Measurements from ENCODE around the gene UNK. TPM values are rescaled to one million over a fixed set of nuclear protein-coding genes. Genes with fewer than 3 reads are reported as not detected.
"Not testable (repeated sequence)": the region's sequence is repeated elsewhere in the genome, so short reads cannot be mapped to it uniquely, and the experiment has no call there.

UNK gene
- polyA plus RNA-seq, 1 donor, result 35.7 TPM

DNA sequence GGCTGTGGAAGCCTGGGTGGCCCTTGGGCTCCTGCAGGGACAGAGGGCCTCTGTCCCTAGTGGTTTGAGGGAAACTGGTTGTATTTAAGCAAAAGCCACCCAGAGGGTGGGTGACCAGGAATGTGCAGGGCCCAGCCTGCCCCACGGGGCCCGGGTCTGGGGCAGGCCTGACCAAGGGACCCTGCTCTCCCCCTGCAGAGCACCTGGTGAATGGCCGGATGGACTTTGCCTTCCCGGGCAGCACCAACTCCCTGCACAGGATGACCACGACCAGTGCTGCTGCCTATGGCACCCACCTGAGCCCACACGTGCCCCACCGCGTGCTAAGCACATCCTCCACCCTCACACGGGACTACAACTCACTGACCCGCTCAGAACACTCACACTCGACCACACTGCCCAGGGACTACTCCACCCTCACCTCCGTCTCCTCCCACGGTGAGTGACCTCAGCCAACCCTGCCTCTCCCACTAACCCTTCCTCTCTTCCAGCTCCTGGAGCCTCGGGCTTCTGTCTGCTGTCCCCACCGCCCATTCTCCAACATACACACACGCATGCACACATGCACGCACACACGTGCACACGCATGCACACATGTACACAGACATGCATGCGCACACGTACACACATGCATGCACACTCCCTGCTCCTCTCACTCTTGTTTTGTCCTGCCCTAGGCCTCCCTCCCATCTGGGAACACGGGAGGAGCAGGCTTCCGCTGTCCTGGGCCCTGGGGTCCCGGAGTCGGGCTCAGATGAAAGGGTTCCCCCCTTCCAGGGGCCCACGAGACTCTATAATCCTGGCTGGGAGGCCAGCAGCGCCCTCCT, 30.0 kb upstream of the UNK start:
- Histone ChIP-seq H3K4me1 (ENCODE audit: control insufficient read depth, insufficient read depth, low read length) (peaks cover 24% of the 10 kb centered on the region), H3K4me3 (ENCODE audit: low read length) (no peak overlapping the region), H3K9me3 (ENCODE audit: control insufficient read depth, low read depth, low read length) (no peaks in the 10 kb centered on the region), H3K27ac (ENCODE audit: low read length) (no peak overlapping the region), H3K36me3 (ENCODE audit: control insufficient read depth, insufficient read depth, low read length) (peaks cover 53% of the 10 kb centered on the region), H3K27me3 (ENCODE audit: control insufficient read depth, insufficient read depth, low read length) (no peaks in the 10 kb centered on the region)
- DNase-seq, result peak in 1 of 2 donors; percentile 46
- 62% methylated on average over 6 of the region's 27 CpGs for WGBS (ENCODE audit: insufficient coverage, low lambda C conversion rate)

DNA sequence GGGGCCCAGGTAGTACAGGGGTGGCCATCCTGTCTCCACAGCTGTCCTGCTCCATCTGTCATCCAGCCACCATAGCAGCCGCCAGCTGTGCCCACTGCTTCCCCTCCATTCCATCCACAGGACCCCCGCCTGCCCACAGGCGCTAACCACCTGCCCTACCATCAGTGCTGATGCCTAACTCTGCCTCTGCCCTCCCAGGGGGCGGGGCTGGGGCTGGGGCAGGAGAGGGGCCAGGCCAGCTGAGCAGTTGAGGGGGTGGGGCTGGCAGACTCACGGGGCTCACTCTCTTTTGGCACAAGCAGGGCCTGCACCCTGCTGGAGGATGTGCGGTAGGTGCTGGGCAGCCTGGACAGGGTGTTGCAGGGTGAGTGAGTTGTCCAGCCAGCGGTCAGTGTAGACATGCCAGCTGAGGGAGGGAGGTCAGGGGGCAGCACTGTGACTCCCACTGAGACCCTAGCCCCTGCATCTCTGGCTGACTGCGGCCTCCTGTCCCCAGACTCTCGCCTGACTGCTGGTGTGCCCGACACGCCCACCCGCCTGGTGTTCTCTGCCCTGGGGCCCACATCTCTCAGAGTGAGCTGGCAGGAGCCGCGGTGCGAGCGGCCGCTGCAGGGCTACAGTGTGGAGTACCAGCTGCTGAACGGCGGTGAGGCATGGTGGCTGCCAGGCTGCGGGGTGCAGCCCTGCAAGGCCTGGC, 29.3 kb upstream of the UNK start:
- Histone ChIP-seq H3K4me3 (ENCODE audit: low read length) (no peak overlapping the region), H3K36me3 (ENCODE audit: control insufficient read depth, insufficient read depth, low read length) (peaks cover 48% of the 10 kb centered on the region), H3K4me1 (ENCODE audit: control insufficient read depth, insufficient read depth, low read length) (peaks cover 24% of the 10 kb centered on the region), H3K27me3 (ENCODE audit: control insufficient read depth, insufficient read depth, low read length) (no peaks in the 10 kb centered on the region), H3K27ac (ENCODE audit: low read length) (no peak overlapping the region), H3K9me3 (ENCODE audit: control insufficient read depth, low read depth, low read length) (no peaks in the 10 kb centered on the region)
- peak in 1 of 2 donors; percentile 64 for DNase-seq
- WGBS (ENCODE audit: insufficient coverage, low lambda C conversion rate), result no CpG with 5 or more reads among the region's 20 CpGs

DNA sequence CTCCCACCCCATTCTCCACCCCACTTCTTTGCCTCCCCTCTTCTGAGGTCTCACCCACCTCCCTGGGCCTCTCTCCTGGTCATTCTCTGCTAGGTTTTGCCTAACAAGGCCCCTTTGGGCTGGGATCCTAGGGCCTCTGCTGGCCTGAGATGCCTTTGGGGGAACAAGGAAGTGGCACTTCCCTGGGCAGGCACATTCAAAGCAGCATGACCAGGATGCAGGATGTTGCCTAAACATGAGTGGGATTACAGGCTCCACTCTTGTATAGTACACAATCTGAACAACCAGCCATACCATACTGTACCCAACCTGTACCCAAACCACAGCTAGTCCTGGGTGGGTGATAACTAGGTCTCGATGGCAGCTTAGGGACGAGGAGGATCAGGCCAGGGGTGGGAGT, 28.6 kb upstream of the UNK start:
- H3K27ac ChIP-seq (ENCODE audit: low read length), result no peak overlapping the region
- DNase-seq, result no peak
- WGBS (ENCODE audit: insufficient coverage, low lambda C conversion rate), result no CpG with 5 or more reads among the region's 2 CpGs

DNA sequence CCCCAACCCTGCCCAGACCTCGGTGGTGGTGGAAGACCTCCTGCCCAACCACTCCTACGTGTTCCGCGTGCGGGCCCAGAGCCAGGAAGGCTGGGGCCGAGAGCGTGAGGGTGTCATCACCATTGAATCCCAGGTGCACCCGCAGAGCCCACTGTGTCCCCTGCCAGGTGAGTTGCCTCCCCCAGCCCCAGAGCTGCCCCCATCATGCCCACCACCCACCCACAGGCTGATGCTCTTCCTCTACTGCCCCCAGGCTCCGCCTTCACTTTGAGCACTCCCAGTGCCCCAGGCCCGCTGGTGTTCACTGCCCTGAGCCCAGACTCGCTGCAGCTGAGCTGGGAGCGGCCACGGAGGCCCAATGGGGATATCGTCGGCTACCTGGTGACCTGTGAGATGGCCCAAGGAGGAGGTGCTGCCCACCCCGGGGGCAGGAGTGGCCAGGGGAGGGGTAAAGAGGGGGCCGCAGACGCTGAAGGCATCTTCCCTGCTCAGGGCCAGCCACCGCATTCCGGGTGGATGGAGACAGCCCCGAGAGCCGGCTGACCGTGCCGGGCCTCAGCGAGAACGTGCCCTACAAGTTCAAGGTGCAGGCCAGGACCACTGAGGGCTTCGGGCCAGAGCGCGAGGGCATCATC, 28.0 kb upstream of the UNK start:
- Histone ChIP-seq H3K27ac (ENCODE audit: low read length) (no peak overlapping the region), H3K36me3 (ENCODE audit: control insufficient read depth, insufficient read depth, low read length) (peaks cover 40% of the 10 kb centered on the region), H3K9me3 (ENCODE audit: control insufficient read depth, low read depth, low read length) (no peaks in the 10 kb centered on the region), H3K4me3 (ENCODE audit: low read length) (no peak overlapping the region), H3K4me1 (ENCODE audit: control insufficient read depth, insufficient read depth, low read length) (peaks cover 24% of the 10 kb centered on the region), H3K27me3 (ENCODE audit: control insufficient read depth, insufficient read depth, low read length) (no peaks in the 10 kb centered on the region)
- no CpG with 5 or more reads among the region's 29 CpGs for WGBS (ENCODE audit: insufficient coverage, low lambda C conversion rate)
- DNase-seq, result no peak

More for the DNA sequence above, 28.6 kb upstream of the UNK start:
- Histone ChIP-seq H3K9me3 (ENCODE audit: control insufficient read depth, low read depth, low read length) (no peaks in the 10 kb centered on the region), H3K36me3 (ENCODE audit: control insufficient read depth, insufficient read depth, low read length) (peaks cover 42% of the 10 kb centered on the region), H3K4me1 (ENCODE audit: control insufficient read depth, insufficient read depth, low read length) (peaks cover 24% of the 10 kb centered on the region), H3K27me3 (ENCODE audit: control insufficient read depth, insufficient read depth, low read length) (no peaks in the 10 kb centered on the region), H3K4me3 (ENCODE audit: low read length) (no peak overlapping the region)

DNA sequence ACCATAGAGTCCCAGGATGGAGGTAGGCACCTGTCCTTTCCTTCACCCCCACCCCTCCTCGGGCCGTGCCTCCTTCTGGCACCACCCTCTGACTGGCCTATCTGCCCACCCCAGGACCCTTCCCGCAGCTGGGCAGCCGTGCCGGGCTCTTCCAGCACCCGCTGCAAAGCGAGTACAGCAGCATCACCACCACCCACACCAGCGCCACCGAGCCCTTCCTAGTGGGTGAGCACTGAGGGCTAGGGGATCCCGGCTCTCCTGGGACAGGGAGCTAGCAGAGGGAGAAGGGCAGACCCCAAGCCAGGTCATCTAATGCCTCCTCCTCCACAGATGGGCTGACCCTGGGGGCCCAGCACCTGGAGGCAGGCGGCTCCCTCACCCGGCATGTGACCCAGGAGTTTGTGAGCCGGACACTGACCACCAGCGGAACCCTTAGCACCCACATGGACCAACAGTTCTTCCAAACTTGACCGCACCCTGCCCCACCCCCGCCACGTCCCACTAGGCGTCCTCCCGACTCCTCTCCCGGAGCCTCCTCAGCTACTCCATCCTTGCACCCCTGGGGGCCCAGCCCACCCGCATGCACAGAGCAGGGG, 27.4 kb upstream of the UNK start:
- no peaks in the 10 kb centered on the region for H3K9me3 ChIP-seq (ENCODE audit: control insufficient read depth, low read depth, low read length)
- H3K27ac ChIP-seq (ENCODE audit: low read length), result no peak overlapping the region
- H3K36me3 ChIP-seq (ENCODE audit: control insufficient read depth, insufficient read depth, low read length), result peaks cover 39% of the 10 kb centered on the region
- WGBS (ENCODE audit: insufficient coverage, low lambda C conversion rate), result no CpG with 5 or more reads among the region's 21 CpGs
- no peaks in the 10 kb centered on the region for H3K27me3 ChIP-seq (ENCODE audit: control insufficient read depth, insufficient read depth, low read length)
- H3K4me3 ChIP-seq (ENCODE audit: low read length), result no peak overlapping the region
- DNase-seq, result no peak
- H3K4me1 ChIP-seq (ENCODE audit: control insufficient read depth, insufficient read depth, low read length), result peaks cover 24% of the 10 kb centered on the region

DNA sequence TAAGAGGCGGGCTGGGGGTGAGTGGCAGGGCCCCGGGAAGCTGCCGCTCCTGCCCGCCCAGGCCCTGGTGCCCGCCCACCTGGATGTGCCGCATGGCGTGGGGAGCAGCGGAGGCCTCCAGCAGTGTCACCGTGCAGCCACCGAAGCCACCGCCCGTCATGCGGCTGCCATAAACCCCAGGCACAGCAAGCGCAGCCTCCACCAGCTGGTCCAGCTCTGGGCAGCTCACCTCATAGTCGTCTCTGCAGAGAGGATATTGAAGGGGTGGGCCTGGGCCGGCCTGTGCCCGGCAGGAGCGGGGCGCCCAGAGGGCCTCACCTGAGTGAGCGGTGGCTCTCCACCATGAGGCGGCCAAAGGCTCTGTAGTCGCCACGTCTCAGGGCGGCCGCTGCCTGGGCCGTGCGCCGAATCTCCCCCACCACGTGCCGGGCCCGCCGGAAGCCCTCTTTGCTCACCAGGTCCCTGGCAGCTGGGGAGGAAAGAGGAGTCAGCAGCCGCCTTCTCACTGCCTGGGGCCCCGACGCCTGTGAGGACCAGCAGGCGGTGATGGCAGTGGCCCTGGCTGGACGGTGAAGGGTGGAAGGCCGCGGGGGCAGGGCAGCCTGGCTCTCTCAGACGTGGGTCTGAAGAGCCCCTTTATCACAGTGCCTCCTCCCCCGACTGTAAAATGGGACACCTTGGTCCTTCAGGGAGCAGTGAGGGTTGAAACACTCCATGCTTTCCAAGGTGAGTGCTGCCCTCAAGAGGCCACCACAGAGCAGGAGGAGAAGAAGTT, 26.3 kb upstream of the UNK start:
- Histone ChIP-seq H3K4me1 (ENCODE audit: control insufficient read depth, insufficient read depth, low read length) (peaks cover 24% of the 10 kb centered on the region), H3K36me3 (ENCODE audit: control insufficient read depth, insufficient read depth, low read length) (peaks cover 36% of the 10 kb centered on the region), H3K27me3 (ENCODE audit: control insufficient read depth, insufficient read depth, low read length) (no peaks in the 10 kb centered on the region), H3K27ac (ENCODE audit: low read length) (no peak overlapping the region), H3K9me3 (ENCODE audit: control insufficient read depth, low read depth, low read length) (no peaks in the 10 kb centered on the region), H3K4me3 (ENCODE audit: low read length) (no peak overlapping the region)
- WGBS (ENCODE audit: insufficient coverage, low lambda C conversion rate), result no CpG with 5 or more reads among the region's 41 CpGs
- DNase-seq, result no peak

DNA sequence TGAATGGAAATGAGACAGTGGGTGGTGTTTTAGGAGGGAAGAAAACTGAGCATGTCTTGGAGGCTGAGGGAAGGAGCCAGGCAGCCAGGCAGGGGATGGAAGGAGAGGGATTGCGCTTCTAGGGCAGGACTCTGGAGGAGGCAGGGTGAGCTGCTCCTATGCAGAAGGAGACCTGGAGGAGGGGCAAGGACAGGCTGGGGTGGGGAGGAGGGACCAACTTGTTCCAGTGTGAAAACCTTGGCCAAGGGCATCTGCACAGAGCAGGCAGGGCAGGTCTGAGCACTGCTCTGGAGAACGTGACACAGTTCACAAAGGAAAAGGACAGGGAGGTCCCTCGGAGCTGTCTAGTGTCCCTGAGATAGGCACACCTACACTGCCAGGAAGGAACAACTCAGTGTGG, 25.1 kb upstream of the UNK start:
- no peak overlapping the region for H3K27ac ChIP-seq (ENCODE audit: low read length)
- H3K4me1 ChIP-seq (ENCODE audit: control insufficient read depth, insufficient read depth, low read length), result peaks cover 29% of the 10 kb centered on the region
- whole genome bisulfite sequencing (ENCODE audit: insufficient coverage, low lambda C conversion rate), result no CpG with 5 or more reads among the region's 3 CpGs
- peaks cover 36% of the 10 kb centered on the region for H3K36me3 ChIP-seq (ENCODE audit: control insufficient read depth, insufficient read depth, low read length)
- no peak overlapping the region for H3K4me3 ChIP-seq (ENCODE audit: low read length)
- no peaks in the 10 kb centered on the region for H3K9me3 ChIP-seq (ENCODE audit: control insufficient read depth, low read depth, low read length)
- no peaks in the 10 kb centered on the region for H3K27me3 ChIP-seq (ENCODE audit: control insufficient read depth, insufficient read depth, low read length)
- no peak for DNase-seq

DNA sequence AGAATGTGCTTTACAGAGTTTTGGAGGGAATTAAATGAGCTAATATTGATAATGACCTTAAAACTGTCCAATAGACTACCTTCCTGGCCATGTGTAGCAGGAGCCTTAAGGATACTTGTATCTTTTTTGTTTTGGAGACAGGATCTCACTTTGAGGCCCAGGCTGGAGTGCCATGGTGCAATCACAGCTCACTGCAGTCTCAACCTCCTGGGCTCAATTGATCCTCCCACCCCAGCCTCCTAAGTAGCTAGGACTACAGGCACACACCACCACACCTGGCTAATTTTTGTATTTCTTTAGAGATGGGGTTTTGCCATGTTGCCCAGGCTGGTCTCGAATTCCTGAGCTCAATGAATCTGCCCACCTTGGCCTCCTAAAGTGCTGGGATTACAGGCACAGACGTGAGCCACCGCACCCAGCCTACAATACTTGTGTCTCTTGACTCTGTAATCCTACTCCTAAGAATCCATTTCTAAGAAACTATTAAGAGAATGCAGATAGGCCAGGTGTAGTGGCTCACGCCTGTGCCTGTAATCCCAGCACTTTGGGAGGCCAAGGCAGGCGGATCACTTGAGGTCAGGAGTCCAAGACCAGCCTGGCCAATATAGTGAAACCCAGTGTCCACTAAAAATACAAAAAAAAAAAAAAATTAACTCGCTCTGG, 24.5 kb upstream of the UNK start:
- WGBS (ENCODE audit: insufficient coverage, low lambda C conversion rate), result 100% methylated on average over 1 of the region's 6 CpGs
- H3K9me3 ChIP-seq (ENCODE audit: control insufficient read depth, low read depth, low read length); H3K4me3 ChIP-seq (ENCODE audit: low read length); DNase-seq; H3K27me3 ChIP-seq (ENCODE audit: control insufficient read depth, insufficient read depth, low read length); H3K27ac ChIP-seq (ENCODE audit: low read length): not testable (repeated sequence)
- peaks cover 36% of the 10 kb centered on the region for H3K36me3 ChIP-seq (ENCODE audit: control insufficient read depth, insufficient read depth, low read length)
- H3K4me1 ChIP-seq (ENCODE audit: control insufficient read depth, insufficient read depth, low read length), result peaks cover 24% of the 10 kb centered on the region

DNA sequence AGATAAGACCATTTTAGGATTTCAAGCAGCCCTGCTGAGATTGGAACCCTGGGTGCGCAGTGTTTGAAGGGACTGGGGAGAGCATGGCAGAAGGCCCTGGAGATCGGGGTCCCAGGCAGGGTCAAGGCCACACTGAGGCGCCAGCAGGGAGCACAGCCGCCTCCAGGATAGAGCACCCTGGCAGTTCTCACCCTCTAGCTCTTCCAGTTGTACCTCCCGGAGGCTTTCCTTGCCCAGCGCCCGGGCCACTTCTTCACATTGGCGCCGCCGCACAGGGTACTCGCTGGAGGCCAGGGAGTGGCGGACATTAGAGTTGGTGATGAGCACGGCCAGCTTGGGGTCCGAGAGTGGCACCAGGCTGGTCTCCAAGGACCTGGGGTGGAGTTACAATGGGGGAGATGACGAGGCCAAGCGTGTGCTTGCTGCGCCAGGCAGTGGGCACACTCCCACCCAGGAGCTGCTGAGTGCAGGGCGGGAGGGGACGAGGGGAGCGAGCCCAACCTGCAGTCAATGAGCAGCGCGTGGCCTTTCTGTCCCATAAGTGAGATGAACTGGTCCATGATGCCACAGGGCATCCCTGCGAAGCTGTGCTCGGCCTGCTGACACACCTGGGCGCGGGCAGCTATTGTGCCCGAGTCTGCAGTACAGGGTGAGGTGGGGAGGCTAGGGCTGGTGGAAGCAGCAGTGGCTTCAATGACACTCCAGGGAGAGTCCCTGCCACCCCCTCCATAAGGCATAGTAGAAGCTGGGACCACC, 21.9 kb upstream of the UNK start:
- WGBS (ENCODE audit: insufficient coverage, low lambda C conversion rate), result 80% methylated on average over 1 of the region's 27 CpGs
- DNase-seq, result no peak
- peaks cover 17% of the 10 kb centered on the region for H3K4me1 ChIP-seq (ENCODE audit: control insufficient read depth, insufficient read depth, low read length)

More for the DNA sequence above, 21.9 kb upstream of the UNK start:
- H3K27ac ChIP-seq (ENCODE audit: low read length), result no peak overlapping the region
- H3K4me3 ChIP-seq (ENCODE audit: low read length), result no peak overlapping the region
- no peaks in the 10 kb centered on the region for H3K27me3 ChIP-seq (ENCODE audit: control insufficient read depth, insufficient read depth, low read length)
- no peaks in the 10 kb centered on the region for H3K9me3 ChIP-seq (ENCODE audit: control insufficient read depth, low read depth, low read length)
- peaks cover 22% of the 10 kb centered on the region for H3K36me3 ChIP-seq (ENCODE audit: control insufficient read depth, insufficient read depth, low read length)
